ENCODE measurements around the gene CCDC159.
"Not testable (repeated sequence)": the region's sequence is repeated elsewhere in the genome, so short reads cannot be mapped to it uniquely, and the experiment has no call there.

The CCDC159 gene

DNA sequence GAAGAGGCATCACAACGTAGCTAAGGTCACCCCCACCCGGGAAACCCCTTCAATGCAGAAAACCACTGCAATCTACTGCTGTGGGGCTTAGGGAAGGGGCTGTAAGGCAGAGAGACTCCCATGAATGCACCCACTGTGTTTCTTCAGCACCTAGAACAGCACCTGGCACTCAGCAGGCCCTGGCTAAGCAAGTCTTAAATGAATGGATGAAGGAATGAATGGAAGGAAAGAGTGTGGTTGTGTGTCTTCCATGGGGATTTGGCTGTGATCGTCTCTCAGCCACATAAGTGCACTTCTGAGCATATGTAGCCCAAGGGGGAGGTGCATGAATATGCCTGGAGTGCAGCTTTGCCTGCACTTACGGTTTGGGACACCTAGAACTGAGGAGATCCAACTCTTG is 2.9 kb downstream of the CCDC159 start:
- no peak for DNase-seq (ENCODE audit: low read depth)
- TF ChIP-seq, protein P1, sequence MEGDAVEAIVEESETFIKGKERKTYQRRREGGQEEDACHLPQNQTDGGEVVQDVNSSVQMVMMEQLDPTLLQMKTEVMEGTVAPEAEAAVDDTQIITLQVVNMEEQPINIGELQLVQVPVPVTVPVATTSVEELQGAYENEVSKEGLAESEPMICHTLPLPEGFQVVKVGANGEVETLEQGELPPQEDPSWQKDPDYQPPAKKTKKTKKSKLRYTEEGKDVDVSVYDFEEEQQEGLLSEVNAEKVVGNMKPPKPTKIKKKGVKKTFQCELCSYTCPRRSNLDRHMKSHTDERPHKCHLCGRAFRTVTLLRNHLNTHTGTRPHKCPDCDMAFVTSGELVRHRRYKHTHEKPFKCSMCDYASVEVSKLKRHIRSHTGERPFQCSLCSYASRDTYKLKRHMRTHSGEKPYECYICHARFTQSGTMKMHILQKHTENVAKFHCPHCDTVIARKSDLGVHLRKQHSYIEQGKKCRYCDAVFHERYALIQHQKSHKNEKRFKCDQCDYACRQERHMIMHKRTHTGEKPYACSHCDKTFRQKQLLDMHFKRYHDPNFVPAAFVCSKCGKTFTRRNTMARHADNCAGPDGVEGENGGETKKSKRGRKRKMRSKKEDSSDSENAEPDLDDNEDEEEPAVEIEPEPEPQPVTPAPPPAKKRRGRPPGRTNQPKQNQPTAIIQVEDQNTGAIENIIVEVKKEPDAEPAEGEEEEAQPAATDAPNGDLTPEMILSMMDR (IDR thresholded peaks at IDR 0.05; ENCODE audit: control insufficient read depth, insufficient read depth, low read depth, low read length, missing control alignments), result no peak
- no peak overlapping the region for H3K4me3 ChIP-seq (ENCODE audit: control insufficient read depth, low read depth, low read length)

DNA sequence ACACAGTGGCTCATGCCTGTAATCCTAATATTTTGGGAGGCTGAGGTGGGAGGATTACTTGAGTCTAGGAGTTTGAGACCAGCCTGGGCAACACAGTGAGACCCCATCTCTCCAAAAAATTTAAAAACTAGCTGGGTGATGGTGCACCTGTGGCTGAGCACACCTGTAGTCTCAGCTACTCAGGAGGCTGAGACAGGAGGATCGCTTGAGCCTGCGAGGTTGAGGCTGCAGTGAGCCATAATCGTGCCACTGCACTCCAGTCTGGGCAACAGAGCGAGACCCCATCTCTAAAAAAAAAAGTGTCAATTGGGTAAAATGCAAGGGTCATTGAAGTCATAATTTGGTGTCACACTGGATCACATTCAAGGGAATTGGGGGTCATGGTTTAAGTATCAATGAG is 7.8 kb downstream of the CCDC159 start:
- not testable (repeated sequence) for DNase-seq (ENCODE audit: low read depth)

DNA sequence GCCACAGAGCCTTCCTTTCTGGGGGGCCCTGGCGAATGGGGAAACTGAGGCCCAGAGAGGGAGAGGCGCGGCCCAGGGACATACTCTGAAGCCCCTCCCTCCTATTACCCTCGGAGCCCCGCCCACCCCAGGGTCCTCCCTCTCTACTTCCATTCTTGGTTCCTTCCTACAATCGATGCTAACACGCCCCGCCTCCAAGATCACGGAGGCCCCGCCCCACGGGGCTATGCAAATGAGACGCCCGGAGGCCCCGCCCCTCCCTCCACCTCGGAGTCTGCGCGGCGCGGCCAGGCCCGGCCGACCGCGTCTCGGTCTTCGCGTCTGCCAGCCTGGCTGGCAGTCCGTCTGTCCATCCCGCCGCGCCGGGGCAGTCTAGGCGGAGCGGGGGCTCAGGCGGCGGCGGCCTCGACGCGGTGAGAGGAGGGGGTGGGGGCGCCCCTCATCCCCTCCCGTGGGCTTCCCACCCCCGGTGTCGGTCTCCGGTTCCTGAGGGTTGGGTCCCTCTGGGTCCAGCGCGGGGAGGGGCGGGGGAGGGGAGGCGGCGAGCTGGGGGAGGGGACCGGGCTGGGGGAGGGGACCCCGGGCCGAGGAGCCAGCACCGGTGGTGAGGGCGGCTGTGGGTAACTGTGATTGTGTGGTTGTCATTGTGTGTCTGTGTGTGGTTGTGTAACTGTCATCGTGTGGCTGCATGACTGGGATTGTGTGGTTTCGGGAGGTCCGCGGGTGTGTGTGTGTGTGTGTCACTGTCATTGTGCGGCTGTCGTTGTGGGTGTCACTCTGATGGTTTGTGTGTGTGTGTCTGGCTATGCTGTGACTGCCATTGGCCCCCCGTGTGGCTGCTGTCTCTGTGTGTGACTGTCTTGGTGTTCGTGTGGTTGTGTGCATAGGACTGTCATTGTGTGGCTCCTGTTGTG is 9.1 kb downstream of the CCDC159 start, which contains the start of gene PLPPR2:
Gene PLPPR2, plus strand, starts transcription at position 273 of the 914 bp plus-strand sequence. CDS start 2,242 bp downstream, outside the sequence.
- H3K4me3 ChIP-seq (ENCODE audit: control insufficient read depth, low read depth, low read length), result peak within 1 kb of the TSS; percentile 94
- TF ChIP-seq, protein P1 (IDR thresholded peaks at IDR 0.05; ENCODE audit: control insufficient read depth, insufficient read depth, low read depth, low read length, missing control alignments), result no peak
- DNase-seq (ENCODE audit: low read depth), result peak; percentile 34

More for the DNA sequence above, 7.8 kb downstream of the CCDC159 start:
- H3K4me3 ChIP-seq (ENCODE audit: control insufficient read depth, low read depth, low read length), result not testable (repeated sequence)

DNA sequence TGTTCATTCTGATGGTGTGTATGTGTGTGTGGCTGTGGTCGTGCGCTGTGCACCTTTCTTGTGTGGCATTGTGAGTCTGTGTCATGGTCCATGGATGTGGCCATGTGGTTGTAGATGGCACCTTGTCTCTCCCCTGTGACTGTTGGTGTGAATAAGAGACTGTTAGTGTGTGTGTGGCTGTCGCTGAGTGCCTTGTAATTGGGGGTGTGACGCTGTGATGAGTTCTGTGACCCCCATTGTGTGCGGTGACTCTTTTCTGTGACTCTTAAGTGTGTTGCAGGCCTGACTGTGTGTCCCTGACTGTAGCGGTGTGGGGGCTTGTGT is 9.7 kb downstream of the CCDC159 start:
- peak overlapping the region; percentile 94 for H3K4me3 ChIP-seq (ENCODE audit: control insufficient read depth, low read depth, low read length)
- TF ChIP-seq, protein P1 (IDR thresholded peaks at IDR 0.05; ENCODE audit: control insufficient read depth, insufficient read depth, low read depth, low read length, missing control alignments), result no peak
- DNase-seq (ENCODE audit: low read depth), result no peak

DNA sequence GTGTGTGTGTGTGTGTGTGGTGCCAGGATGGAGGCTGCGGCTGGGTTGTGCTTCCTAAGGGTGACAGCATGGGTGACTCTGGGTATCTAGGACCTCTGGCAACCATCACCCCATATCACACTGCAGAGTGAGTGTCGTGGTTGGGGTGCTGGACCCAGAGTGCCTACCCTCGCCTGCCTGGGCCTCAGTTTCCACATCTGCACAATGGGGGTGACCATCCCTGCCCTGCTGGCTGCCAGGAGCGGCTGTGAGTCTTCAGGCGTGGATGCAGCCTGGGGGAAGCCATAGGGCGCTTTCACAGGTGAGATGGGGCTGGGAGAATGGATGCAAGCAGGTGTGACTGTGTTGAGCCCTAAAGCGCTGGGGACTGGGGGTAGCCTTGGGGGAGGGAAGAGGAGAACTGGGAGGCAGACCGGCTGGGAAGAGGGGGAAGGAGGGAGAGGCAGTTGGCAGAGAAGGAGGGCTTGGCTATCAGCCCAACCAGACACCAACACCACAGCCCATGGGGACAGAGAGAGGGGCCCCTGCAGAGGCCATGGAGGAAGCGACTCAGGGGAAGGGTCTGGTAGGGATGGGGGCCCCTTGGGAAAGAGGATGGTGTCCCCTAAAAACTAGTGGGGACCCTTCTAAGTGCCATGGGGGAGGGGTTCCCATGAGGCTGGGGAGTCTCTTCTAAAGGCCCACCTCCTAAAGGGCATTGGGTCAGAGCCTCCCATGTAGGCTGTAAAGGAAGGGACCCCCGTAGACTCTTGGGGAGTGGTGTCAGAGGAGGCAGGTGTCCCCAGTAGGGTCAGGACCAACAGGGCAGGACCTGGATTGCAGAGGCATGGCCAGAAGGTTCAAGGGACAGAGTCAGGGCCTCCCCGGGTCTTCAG is 10.6 kb downstream of the CCDC159 start:
- TF ChIP-seq, protein P1 (IDR thresholded peaks at IDR 0.05; ENCODE audit: control insufficient read depth, insufficient read depth, low read depth, low read length, missing control alignments), result no peak
- DNase-seq (ENCODE audit: low read depth), result no peak
- 0 out of 2 replicates have a peak overlapping the region, but pooled peaks have one; percentile 94 for H3K4me3 ChIP-seq (ENCODE audit: control insufficient read depth, low read depth, low read length)

DNA sequence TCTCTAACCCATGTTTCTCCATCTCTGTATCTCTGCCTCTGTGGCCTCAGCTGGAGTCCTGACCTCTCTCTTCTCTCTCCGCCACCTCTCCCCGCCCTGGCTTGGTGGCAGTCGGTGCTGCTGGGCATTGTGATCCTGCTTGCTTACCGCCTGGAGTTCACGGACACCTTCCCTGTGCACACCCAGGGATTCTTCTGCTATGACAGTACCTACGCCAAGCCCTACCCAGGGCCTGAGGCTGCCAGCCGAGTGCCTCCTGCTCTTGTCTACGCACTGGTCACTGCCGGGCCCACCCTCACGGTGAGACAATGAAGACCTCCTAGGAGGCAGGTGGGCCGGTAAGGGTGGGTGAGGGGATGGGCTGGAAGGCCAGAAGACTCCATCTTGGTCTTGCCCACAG is 13.1 kb downstream of the CCDC159 start:
- no peak overlapping the region for H3K4me3 ChIP-seq (ENCODE audit: control insufficient read depth, low read depth, low read length)
- DNase-seq (ENCODE audit: low read depth), result no peak
- TF ChIP-seq, protein P1 (IDR thresholded peaks at IDR 0.05; ENCODE audit: control insufficient read depth, insufficient read depth, low read depth, low read length, missing control alignments), result no peak
